HEK293T (cell line): ENCODE measurements around the gene USP32.

Experiments
- FOXM1 ChIP-seq: fragments of 450-650 bp; IDR thresholded peaks from 2 replicates; pipeline ENCODE4 v1.6.1; 2017; ENCODE audit warnings: mild to moderate bottlenecking, borderline replicate concordance
- PKNOX1 ChIP-seq: fragments of 450-650 bp; IDR thresholded peaks from 2 replicates; pipeline ENCODE4 v1.6.1; 2016
- SUZ12 ChIP-seq: fragments of 450-650 bp; IDR thresholded peaks from 2 replicates; pipeline ENCODE4 v1.6.1; 2016; ENCODE audit warnings: mild to moderate bottlenecking
- TARDBP ChIP-seq: fragments of 450-650 bp; IDR thresholded peaks from 2 replicates; pipeline ENCODE4 v1.6.1; 2016

GRCh38 chr17:60292697-60293096 lies 99.2 kb downstream of the USP32 start:
- TF ChIP-seq TARDBP (no peak), SUZ12 (no peak), FOXM1 (no peak), PKNOX1 (no peak)
